Smooth muscle cell (in vitro differentiated cells): ENCODE results near the gene MORN5. TPM values are rescaled to one million over a fixed set of nuclear protein-coding genes. Genes with fewer than 3 reads are reported as not detected.

ENCODE experiments used
- DNase-seq: peaks from one replicate; lab custom pipeline; 2025; ENCODE audit not compliant: unreplicated experiment; lab: John Stamatoyannopoulos, UW
- H2AFZ ChIP-seq: fragments of 200-600 bp; sonication (generic); 2 replicates; pipeline ENCODE4 v1.6.0; 2016; ENCODE audit warnings: antibody characterized with exemption, low read depth, mild to moderate bottlenecking
- H3F3A ChIP-seq: fragments of 200-600 bp; sonication (generic); 2 replicates; pipeline ENCODE4 v1.6.0; 2017; ENCODE audit warnings: antibody characterized with exemption, low read depth
- H3K27ac ChIP-seq: fragments of 200-600 bp; sonication (generic); 2 replicates; pipeline ENCODE4 v1.5.1; 2016; ENCODE audit warnings: low read depth, mild to moderate bottlenecking
- H3K27me3 ChIP-seq: fragments of 200-600 bp; sonication (generic); 2 replicates; pipeline ENCODE4 v1.6.1; 2016; ENCODE audit warnings: low read depth, mild to moderate bottlenecking
- H3K36me3 ChIP-seq: fragments of 200-600 bp; sonication (generic); 2 replicates; pipeline ENCODE4 v1.5.1; 2016; ENCODE audit warnings: low read depth
- H3K4me1 ChIP-seq: fragments of 200-600 bp; sonication (generic); 2 replicates; pipeline ENCODE4 v1.5.1; 2016; ENCODE audit warnings: low read depth
- H3K4me2 ChIP-seq: fragments of 200-600 bp; sonication (generic); 2 replicates; pipeline ENCODE4 v1.6.0; 2016; ENCODE audit warnings: mild to moderate bottlenecking
- H3K4me3 ChIP-seq: fragments of 200-600 bp; sonication (generic); 2 replicates; pipeline ENCODE4 v1.5.1; 2016; ENCODE audit warnings: mild to moderate bottlenecking
- H3K79me2 ChIP-seq: fragments of 200-600 bp; sonication (generic); 2 replicates; pipeline ENCODE4 v1.6.0; 2016; ENCODE audit warnings: low read depth, mild to moderate bottlenecking
- H3K9ac ChIP-seq: fragments of 200-600 bp; sonication (generic); 2 replicates; pipeline ENCODE4 v1.6.0; 2016; ENCODE audit warnings: low read depth
- H3K9me3 ChIP-seq: fragments of 200-600 bp; sonication (generic); replicated peaks from 2 replicates; pipeline ENCODE4 v1.5.1; 2016; ENCODE audit warnings: low read depth
- H4K20me1 ChIP-seq: fragments of 200-600 bp; sonication (generic); 2 replicates; pipeline ENCODE4 v1.6.0; 2016; ENCODE audit warnings: low read depth
- WGBS: methylation state at CpG from one replicate; pipeline ENCODE4 v1.1.7; 2016; ENCODE audit warnings: low lambda C conversion rate; 5-methylcytosine and 5-hydroxymethylcytosine counted together
- microRNA-seq: library from miRNA; unstranded; fragments of <30 nt; microRNA quantifications from one replicate; pipeline ENCODE4, GENCODE V29; 2016; ENCODE audit warnings: borderline number of aligned reads
- polyA plus RNA-seq: library from polyadenylated mRNA; unstranded; fragments of >200 nt; fragmentation: Nextera tagmentation; extraction: Ambion mirVana; gene quantifications from 2 replicates; pipeline ENCODE4 v1.2.1, GENCODE V29; 2016
- small RNA-seq: library from RNA; depleted of rRNA; stranded (forward); fragments of <200 nt; gene quantifications from one replicate; pipeline ENCODE3, GENCODE V24; 2014
- total RNA-seq: library from RNA; depleted of rRNA; stranded (reverse); fragments of >200 nt; gene quantifications from 2 replicates; pipeline ENCODE4 v1.2.3, GENCODE V29; 2014
- TF ChIP-seq, protein P1 (sequence below): fragments of 200-600 bp; sonication (generic); IDR thresholded peaks from 2 replicates; pipeline ENCODE4 v1.5.1; 2017; ENCODE audit warnings: borderline replicate concordance, mild to moderate bottlenecking, antibody characterized with exemption; ENCODE audit not compliant: insufficient read depth, poor library complexity, severe bottlenecking

Gene MORN5
- total and polyA plus RNA-seq, 2 experiments from 2014 or later = not detected

DNA sequence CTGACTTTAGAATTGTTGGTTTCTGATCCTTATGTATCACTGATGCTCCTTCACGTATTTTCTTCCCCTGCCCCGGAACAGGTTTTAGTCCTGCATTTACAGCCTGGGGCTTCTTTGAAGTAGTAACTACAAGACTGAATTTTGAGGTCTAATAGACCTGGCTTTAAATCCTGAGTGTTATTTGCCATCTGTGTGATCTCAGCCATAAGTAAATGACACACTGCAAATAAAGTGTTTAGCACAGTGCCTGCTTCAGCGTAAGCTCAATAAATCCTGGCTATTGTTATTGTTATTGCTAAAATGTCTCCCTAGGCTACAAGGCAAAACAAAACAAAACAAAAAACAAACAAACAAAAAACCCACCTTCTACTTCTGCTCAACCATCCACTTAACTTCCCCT is 84.6 kb downstream of the MORN5 start:
- no peaks in the 10 kb centered on the region for H3K79me2 ChIP-seq
- H2AFZ ChIP-seq = no peak overlapping the region
- no peaks in the 10 kb centered on the region for H3F3A ChIP-seq
- DNase-seq = no peak
- peaks cover 34% of the 10 kb centered on the region for H3K36me3 ChIP-seq
- H3K27me3 ChIP-seq = no peaks in the 10 kb centered on the region
- TF ChIP-seq, protein P1, sequence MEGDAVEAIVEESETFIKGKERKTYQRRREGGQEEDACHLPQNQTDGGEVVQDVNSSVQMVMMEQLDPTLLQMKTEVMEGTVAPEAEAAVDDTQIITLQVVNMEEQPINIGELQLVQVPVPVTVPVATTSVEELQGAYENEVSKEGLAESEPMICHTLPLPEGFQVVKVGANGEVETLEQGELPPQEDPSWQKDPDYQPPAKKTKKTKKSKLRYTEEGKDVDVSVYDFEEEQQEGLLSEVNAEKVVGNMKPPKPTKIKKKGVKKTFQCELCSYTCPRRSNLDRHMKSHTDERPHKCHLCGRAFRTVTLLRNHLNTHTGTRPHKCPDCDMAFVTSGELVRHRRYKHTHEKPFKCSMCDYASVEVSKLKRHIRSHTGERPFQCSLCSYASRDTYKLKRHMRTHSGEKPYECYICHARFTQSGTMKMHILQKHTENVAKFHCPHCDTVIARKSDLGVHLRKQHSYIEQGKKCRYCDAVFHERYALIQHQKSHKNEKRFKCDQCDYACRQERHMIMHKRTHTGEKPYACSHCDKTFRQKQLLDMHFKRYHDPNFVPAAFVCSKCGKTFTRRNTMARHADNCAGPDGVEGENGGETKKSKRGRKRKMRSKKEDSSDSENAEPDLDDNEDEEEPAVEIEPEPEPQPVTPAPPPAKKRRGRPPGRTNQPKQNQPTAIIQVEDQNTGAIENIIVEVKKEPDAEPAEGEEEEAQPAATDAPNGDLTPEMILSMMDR = no peak
- no peak overlapping the region for H3K27ac ChIP-seq
- no peaks in the 10 kb centered on the region for H3K4me1 ChIP-seq
- no peaks in the 10 kb centered on the region for H4K20me1 ChIP-seq
- H3K4me3 ChIP-seq = no peak overlapping the region
- no peak overlapping the region for H3K9ac ChIP-seq
- H3K4me2 ChIP-seq = no peak overlapping the region
- no peaks in the 10 kb centered on the region for H3K9me3 ChIP-seq
- WGBS = 88% methylated on average over 3 of the region's 3 CpGs

DNA sequence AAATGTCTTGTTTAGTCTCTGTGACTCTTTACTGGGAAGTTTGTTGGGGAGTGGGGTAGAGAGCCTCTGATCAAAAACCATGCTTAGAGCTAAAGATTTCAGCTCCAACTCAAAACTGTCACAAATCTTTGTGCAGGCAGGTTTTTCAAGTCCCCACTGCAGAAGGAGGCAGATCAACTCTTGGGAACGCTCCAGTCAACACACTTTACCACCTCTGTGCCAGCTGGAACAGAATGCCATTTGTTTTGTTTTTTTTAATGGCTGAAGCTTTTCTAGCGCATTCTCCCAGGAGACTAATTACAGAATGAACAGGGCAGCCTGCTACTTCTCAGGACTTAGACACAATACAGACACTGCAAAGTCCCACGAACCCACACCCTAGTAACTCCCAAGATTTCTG is 87.0 kb downstream of the MORN5 start:
- no peaks in the 10 kb centered on the region for H3K79me2 ChIP-seq
- no peak overlapping the region for H3K4me3 ChIP-seq
- TF ChIP-seq, protein P1 = no peak
- DNase-seq = no peak
- peaks cover 4% of the 10 kb centered on the region for H4K20me1 ChIP-seq
- no peaks in the 10 kb centered on the region for H3K9me3 ChIP-seq
- H3K27ac ChIP-seq = no peak overlapping the region
- H3K9ac ChIP-seq = no peak overlapping the region
- H3K36me3 ChIP-seq = peaks cover 36% of the 10 kb centered on the region
- 94% methylated on average over 3 of the region's 3 CpGs for WGBS
- no peak overlapping the region for H3K4me2 ChIP-seq
- no peak overlapping the region for H2AFZ ChIP-seq
- H3K4me1 ChIP-seq = no peaks in the 10 kb centered on the region
- H3K27me3 ChIP-seq = no peaks in the 10 kb centered on the region
- no peaks in the 10 kb centered on the region for H3F3A ChIP-seq

DNA sequence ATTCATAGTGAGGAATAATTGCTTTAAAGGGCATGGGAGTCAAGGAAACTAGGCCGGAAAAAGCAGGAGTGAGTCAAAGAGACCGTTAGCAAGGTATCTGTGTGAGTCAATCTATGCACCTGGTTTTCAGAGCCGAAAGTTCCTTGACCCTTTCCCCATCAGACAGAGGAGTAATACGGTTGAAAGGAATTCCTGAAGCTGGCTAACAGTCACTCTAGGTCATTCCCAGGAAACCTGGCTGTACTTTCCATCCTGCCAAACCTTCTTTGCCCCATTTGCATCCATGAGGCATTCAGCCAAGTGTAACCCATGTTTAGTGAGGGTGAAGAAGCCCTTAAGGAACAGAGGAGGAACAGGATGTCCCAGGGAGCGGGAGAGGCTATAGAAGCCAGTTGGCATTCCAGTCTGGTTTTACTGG is 88.7 kb downstream of the MORN5 start:
- H3K79me2 ChIP-seq = no peaks in the 10 kb centered on the region
- H2AFZ ChIP-seq = no peak overlapping the region
- H3K36me3 ChIP-seq = peaks cover 37% of the 10 kb centered on the region
- H4K20me1 ChIP-seq = peaks cover 22% of the 10 kb centered on the region
- 90% methylated on average over 5 of the region's 5 CpGs for WGBS
- no peak overlapping the region for H3K27ac ChIP-seq
- no peak overlapping the region for H3K4me3 ChIP-seq
- TF ChIP-seq, protein P1 = no peak
- H3F3A ChIP-seq = no peaks in the 10 kb centered on the region
- no peaks in the 10 kb centered on the region for H3K4me1 ChIP-seq
- H3K9ac ChIP-seq = no peak overlapping the region
- no peak for DNase-seq
- no peaks in the 10 kb centered on the region for H3K9me3 ChIP-seq
- no peaks in the 10 kb centered on the region for H3K27me3 ChIP-seq
- no peak overlapping the region for H3K4me2 ChIP-seq

Small RNA genes lying within 50 kb of the gene (microRNA-seq; reads per million reads assigned to microRNA genes)
- gene MIR4478 = not detected

Small RNA genes lying within 50 kb of the gene (small RNA-seq; reads per million reads assigned to genes)
- gene MIR4478 = not detected

Other genes starting within 250 kb of the MORN5 start
- 2.6 and 3.4 TPM in 2 replicates for gene TTLL11, start 66.6 kb upstream of the MORN5 start, total RNA-seq
- 3.7 and 4.4 TPM in 2 replicates for gene TTLL11, start 66.6 kb upstream of the MORN5 start, polyA plus RNA-seq
- 28.5 and 47.5 TPM in 2 replicates for gene NDUFA8, start 129 bp upstream of the MORN5 start, total RNA-seq
- gene NDUFA8, start 129 bp upstream of the MORN5 start, polyA plus RNA-seq = 126 and 128 TPM in 2 replicates
- gene LHX6, start 69.0 kb downstream of the MORN5 start, total RNA-seq = not detected in 2 replicates
- gene LHX6, start 69.0 kb downstream of the MORN5 start, polyA plus RNA-seq = 0.33 TPM in 1 of 2 replicates, not detected in the other
- 11.9 and 15.3 TPM in 2 replicates for gene RBM18, start 104.9 kb downstream of the MORN5 start, total RNA-seq
- 22.1 and 29.6 TPM in 2 replicates for gene RBM18, start 104.9 kb downstream of the MORN5 start, polyA plus RNA-seq
- 19.8 and 28.1 TPM in 2 replicates for gene MRRF, start 105.0 kb downstream of the MORN5 start, total RNA-seq
- 8.4 and 12.9 TPM in 2 replicates for gene MRRF, start 105.0 kb downstream of the MORN5 start, polyA plus RNA-seq
- gene PTGS1, start 211.1 kb downstream of the MORN5 start, total RNA-seq = 0.13 and 2.3 TPM in 2 replicates
- 0.06 and 1.6 TPM in 2 replicates for gene PTGS1, start 211.1 kb downstream of the MORN5 start, polyA plus RNA-seq